H1 (cell line): ENCODE measurements around the gene DUSP9. TPM values are rescaled to one million over a fixed set of nuclear protein-coding genes. Genes with fewer than 3 reads are reported as not detected.
A peak's percentile ranks its signal among the peaks of the same experiment; 100 is the strongest.

Experiments
- SIX5 ChIP-seq: IDR thresholded peaks from 2 replicates; pipeline ENCODE4 v1.6.1; 2011; ENCODE audit warnings: mild to moderate bottlenecking, low read depth, low read length
- SUZ12 ChIP-seq: fragments of 200-600 bp; sonication (generic); IDR thresholded peaks from 2 replicates; pipeline ENCODE4 v1.6.1; 2012; ENCODE audit warnings: mild to moderate bottlenecking, inconsistent platforms, low read length, moderate library complexity, mixed read lengths
- polyA plus RNA-seq, 7 experiments: library from polyadenylated mRNA; depleted of rRNA in 3 of 7; stranded (reverse) in 5 of 7; unstranded in 2 of 7; fragments of >200 nt in 5 of 7; fragments of 200-250 nt in 2 of 7; gene quantifications; 1 replicate in 5 of 7; 2 replicates in 1 of 7; 4 replicates in 1 of 7; pipeline versions ENCODE4 v1.2.1 to v1.2.3, GENCODE V29; 2011 to 2013; ENCODE audit warnings: missing spikeins in 2 of 7, mixed read lengths in 2 of 7
- total RNA-seq: library from RNA; stranded (reverse); fragmentation: NEBNext Ultra II Directional; extraction: Animal tissue kit (Norgen Biotek cat#: 25700); gene quantifications from 2 replicates; pipeline ENCODE4 v1.2.1, GENCODE V29; 2021

DUSP9 gene
- total and polyA plus RNA-seq, 2 of the 8 experiments (the other 6 are each of a cell fraction or from before 2014, with no cell fraction given): 0.80 to 1.1 TPM

DNA sequence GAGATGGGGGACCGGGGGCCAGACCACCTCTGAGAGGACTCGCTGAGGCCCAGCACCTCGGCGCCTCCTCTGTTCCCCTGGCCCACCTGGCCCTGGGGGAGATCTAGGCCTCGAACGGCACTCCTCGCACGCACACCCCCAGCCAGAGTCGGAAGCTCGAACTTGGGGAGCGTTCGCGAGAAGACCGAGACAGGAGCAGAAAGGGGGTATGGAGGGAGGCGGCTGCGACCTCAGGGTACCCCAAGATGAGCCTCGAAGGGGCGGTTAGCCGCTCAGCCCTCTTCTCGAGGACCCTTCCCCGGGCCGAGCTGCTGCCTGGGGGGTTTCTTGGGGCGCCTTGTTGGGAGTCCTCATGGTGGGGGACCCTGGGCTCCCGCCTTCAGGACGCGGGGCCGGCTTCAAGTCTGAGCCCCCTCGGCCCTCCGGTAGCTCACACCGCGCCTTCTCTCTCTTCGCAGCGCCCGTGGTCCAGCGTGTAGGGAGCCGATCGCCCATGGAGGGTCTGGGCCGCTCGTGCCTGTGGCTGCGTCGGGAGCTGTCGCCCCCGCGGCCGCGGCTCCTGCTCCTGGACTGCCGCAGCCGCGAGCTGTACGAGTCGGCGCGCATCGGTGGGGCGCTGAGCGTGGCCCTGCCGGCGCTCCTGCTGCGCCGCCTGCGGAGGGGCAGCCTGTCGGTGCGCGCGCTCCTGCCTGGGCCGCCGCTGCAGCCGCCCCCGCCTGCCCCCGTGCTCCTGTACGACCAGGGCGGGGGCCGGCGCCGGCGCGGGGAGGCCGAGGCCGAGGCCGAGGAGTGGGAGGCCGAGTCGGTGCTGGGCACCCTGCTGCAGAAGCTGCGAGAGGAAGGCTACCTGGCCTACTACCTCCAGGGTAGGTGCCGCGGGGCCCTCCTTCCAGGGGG lies 706 bp downstream of the DUSP9 start (continued):
- no peak for TF ChIP-seq SIX5
- TF ChIP-seq SUZ12: peak; percentile 85
- TF ChIP-seq, all 59 proteins: peak for 2
